ENCODE measurements around the gene GRK2. TPM values are rescaled to one million over a fixed set of nuclear protein-coding genes. Genes with fewer than 3 reads are reported as not detected.

GRK2 gene
- total RNA-seq, 4 donors from 2014 or later = 40.2 to 79.8 (median 68.4) TPM

- intact Hi-C loops (cut with DNase I; ENCODE audit: low total_unique reads) = no loop called here
Measured at GRCh38 chr11:67277231-67277961, 11.1 kb downstream of the GRK2 start.

GRCh38 chr11:67278135-67278938 is 12.1 kb downstream of the GRK2 start:
- intact Hi-C loops (cut with DNase I; ENCODE audit: low total_unique reads) (no loop called here), in situ Hi-C loops (cut with MboI; ENCODE audit: low sequenced_read_pairs in 4 of 4) (loop anchor here in 1 of 4 donors (5.0 kb wide), 1 partner anchor 39 kb away; no protein-coding TSS in a partner anchor)
- Histone ChIP-seq H3K27me3 (no peaks in the 10 kb centered on the region), H3K9me3 (no peaks in the 10 kb centered on the region), H3K4me3 (peak overlapping the region in 1 of 4 donors; percentile 45), H3K27ac (peak overlapping the region; percentile 79 to 89 (median 87)), H3K4me1 (peaks cover 49 to 50% of the 10 kb centered on the region in 2 donors), H3K36me3 (peaks cover 0 to 44% of the 10 kb centered on the region in 2 donors)
- no peak for TF ChIP-seq CTCF (IDR thresholded peaks at IDR 0.05 in 4 of 5, conservative IDR thresholded peaks at IDR 0.05 in 1 of 5)
- TF ChIP-seq POLR2A (IDR thresholded peaks at IDR 0.05) = no peak
- ATAC-seq = no peak
- DNase-seq = no peak

More at GRCh38 chr11:67277231-67277961, 11.1 kb downstream of the GRK2 start:
- TF ChIP-seq CTCF (IDR thresholded peaks at IDR 0.05 in 4 of 5, conservative IDR thresholded peaks at IDR 0.05 in 1 of 5) (no peak), POLR2A (IDR thresholded peaks at IDR 0.05) (peak; percentile 24 to 59)
- Histone ChIP-seq H3K27me3 (no peaks in the 10 kb centered on the region), H3K4me1 (peaks cover 59 to 60% of the 10 kb centered on the region in 2 donors), H3K27ac (peak overlapping the region; percentile 79 to 89 (median 87)), H3K9me3 (no peaks in the 10 kb centered on the region), H3K36me3 (peaks cover 0 to 35% of the 10 kb centered on the region in 2 donors), H3K4me3 (peak overlapping the region; percentile 45 to 59 (median 50))
- ATAC-seq = peak; percentile 81 to 83
- in situ Hi-C loops (cut with MboI; ENCODE audit: low sequenced_read_pairs in 4 of 4) = loop anchor here in 1 of 4 donors (5.0 kb wide), 1 partner anchor 40 kb away; no protein-coding TSS in a partner anchor
- peak; percentile 70 to 85 for DNase-seq

GRCh38 chr11:67278939-67279588 is 12.8 kb downstream of the GRK2 start:
- Histone ChIP-seq H3K27ac (peak overlapping the region; percentile 15 to 89 (median 83)), H3K36me3 (peaks cover 0 to 52% of the 10 kb centered on the region in 2 donors), H3K27me3 (no peaks in the 10 kb centered on the region), H3K9me3 (no peaks in the 10 kb centered on the region), H3K4me3 (no peak overlapping the region), H3K4me1 (peaks cover 42 to 43% of the 10 kb centered on the region in 2 donors)
- intact Hi-C loops (cut with DNase I; ENCODE audit: low total_unique reads) (no loop called here), in situ Hi-C loops (cut with MboI; ENCODE audit: low sequenced_read_pairs in 4 of 4) (loop anchor here in 1 of 4 donors (5.0 kb wide), 1 partner anchor 38 kb away; no protein-coding TSS in a partner anchor)
- DNase-seq (no peak), ATAC-seq (no peak)
- TF ChIP-seq POLR2A (IDR thresholded peaks at IDR 0.05) = no peak
- no peak for TF ChIP-seq CTCF (IDR thresholded peaks at IDR 0.05 in 4 of 5, conservative IDR thresholded peaks at IDR 0.05 in 1 of 5)

GRCh38 chr11:67279589-67280340 is 13.5 kb downstream of the GRK2 start:
- DNase-seq = no peak
- Histone ChIP-seq H3K27ac (peak overlapping the region in 2 of 4 donors; percentile 15 to 89), H3K4me3 (no peak overlapping the region), H3K36me3 (peaks cover 0 to 59% of the 10 kb centered on the region in 2 donors), H3K4me1 (peaks cover 35 to 38% of the 10 kb centered on the region in 2 donors), H3K9me3 (no peaks in the 10 kb centered on the region), H3K27me3 (no peaks in the 10 kb centered on the region)
- intact Hi-C loops (cut with DNase I; ENCODE audit: low total_unique reads) = no loop called here
- ATAC-seq = no peak
- in situ Hi-C loops (cut with MboI; ENCODE audit: low sequenced_read_pairs in 4 of 4) = loop anchor here in 1 of 4 donors (5.0 kb wide), 1 partner anchor 38 kb away; no protein-coding TSS in a partner anchor
- no peak for TF ChIP-seq CTCF (IDR thresholded peaks at IDR 0.05 in 4 of 5, conservative IDR thresholded peaks at IDR 0.05 in 1 of 5)

Measured in gastrocnemius medialis (tissue), 4 donors.